Raji (cell line): ENCODE results near the gene BCL2A1.

ENCODE experiments used
- POLR2A ChIP-seq: IDR thresholded peaks from 2 replicates; pipeline ENCODE4 v1.6.1; 2011; ENCODE audit warnings: low read depth, low read length, control low read depth; ENCODE audit not compliant: insufficient read depth

BCL2A1 gene

GRCh38 chr15:79990280-79990996 is 19.4 kb upstream of the BCL2A1 start:
- TF ChIP-seq POLR2A = no peak

- no peak for TF ChIP-seq POLR2A
Observed at GRCh38 chr15:79989682-79990081, 18.7 kb upstream of the BCL2A1 start.

GRCh38 chr15:79989183-79989582 is 18.2 kb upstream of the BCL2A1 start:
- no peak for TF ChIP-seq POLR2A

- TF ChIP-seq POLR2A = no peak
Observed at GRCh38 chr15:79988448-79989117, 17.6 kb upstream of the BCL2A1 start.

- TF ChIP-seq POLR2A = no peak
Observed at GRCh38 chr15:79987969-79988368, 17.0 kb upstream of the BCL2A1 start.

GRCh38 chr15:79987569-79987955 is 16.6 kb upstream of the BCL2A1 start:
- no peak for TF ChIP-seq POLR2A

GRCh38 chr15:79981831-79982455 is 10.9 kb upstream of the BCL2A1 start:
- no peak for TF ChIP-seq POLR2A

- no peak for TF ChIP-seq POLR2A
Observed at GRCh38 chr15:79978655-79979514, 7.9 kb upstream of the BCL2A1 start.

- no peak for TF ChIP-seq POLR2A
Observed at GRCh38 chr15:79978260-79978654, 7.3 kb upstream of the BCL2A1 start.

GRCh38 chr15:79977431-79978054 is 6.5 kb upstream of the BCL2A1 start:
- TF ChIP-seq POLR2A = no peak

GRCh38 chr15:79973456-79974195 is 2.6 kb upstream of the BCL2A1 start:
- no peak for TF ChIP-seq POLR2A

GRCh38 chr15:79972863-79973262 is 1.9 kb upstream of the BCL2A1 start:
- no peak for TF ChIP-seq POLR2A

- no peak for TF ChIP-seq POLR2A
Observed at GRCh38 chr15:79970181-79970580, 815 bp downstream of the BCL2A1 start.

- TF ChIP-seq POLR2A = no peak
Observed at GRCh38 chr15:79969146-79969545, 1.9 kb downstream of the BCL2A1 start.
